Endothelial cell of umbilical vein (primary cell): ENCODE measurements around the gene ASB6. TPM values are rescaled to one million over a fixed set of nuclear protein-coding genes. Genes with fewer than 3 reads are reported as not detected.

Source experiments
- BruUV-seq: library from RNA; stranded (reverse); fragments of 400-500 nt; replicated peaks from 2 replicates; lab custom pipeline; 2021; lab: Mats Ljungman, UMichigan
- CTCF ChIA-PET: fragments of 300-600, 350-600 bp; sonication (Branson Sonifier 250); formaldehyde crosslinking; loops from one replicate; lab custom pipeline; 2021; ENCODE audit warnings: antibody characterized with exemption, inconsistent platforms; lab: Charles Lee
- POLR2A ChIA-PET: fragments of 300-600, 350-600 bp; sonication (Branson Sonifier 250); formaldehyde crosslinking; loops from one replicate; lab custom pipeline; 2021; ENCODE audit warnings: antibody characterized with exemption, inconsistent platforms; lab: Charles Lee
- DNase-seq: peaks from one replicate; pipeline ENCODE4 v3.0.0-alpha.2; 2011; ENCODE audit warnings: low read depth, low spot score
- FAIRE-seq: peaks from 2 replicates; lab custom pipeline; 2011; peaks lifted over from hg19 to GRCh38; lab: Jason Lieb, UNC
- H2AFZ ChIP-seq: 2 replicates; pipeline ENCODE4 v1.6.0; 2012; ENCODE audit warnings: low read depth, low read length, control low read depth, inconsistent platforms
- H3K27ac ChIP-seq: 2 replicates; pipeline ENCODE4 v1.5.1; 2011; ENCODE audit warnings: low read depth, mild to moderate bottlenecking, control low read depth, low read length, moderate library complexity; ENCODE audit not compliant: insufficient read depth
- H3K27me3 ChIP-seq, 2 experiments: 2 replicates each; pipeline versions ENCODE4 v1.6.0 to v1.6.1; 2011; ENCODE audit warnings: low read length in 2 of 2, mixed read lengths in 1 of 2; ENCODE audit not compliant: control insufficient read depth in 2 of 2, insufficient read depth in 2 of 2
- H3K36me3 ChIP-seq, 2 experiments: 2 replicates in 1 of 2; 3 replicates in 1 of 2; pipeline ENCODE4 v1.5.1; 2011; ENCODE audit warnings: low read length in 2 of 2, mild to moderate bottlenecking in 1 of 2, moderate library complexity in 1 of 2; ENCODE audit not compliant: control insufficient read depth in 2 of 2, insufficient read depth in 2 of 2; ENCODE audit errors: extremely low read depth in 1 of 2
- H3K4me1 ChIP-seq: 3 replicates; pipeline ENCODE4 v1.5.1; 2011; ENCODE audit warnings: mild to moderate bottlenecking, low read length; ENCODE audit not compliant: control insufficient read depth, insufficient read depth; ENCODE audit errors: extremely low read depth
- H3K4me2 ChIP-seq: 2 replicates; pipeline ENCODE4 v1.6.1; 2011; ENCODE audit warnings: low read length, control low read depth, mixed read lengths; ENCODE audit not compliant: insufficient read depth
- H3K4me3 ChIP-seq, 3 experiments: fragments of 200-600 bp in 1 of 3; sonication (generic), shearing (Covaris generic) in 1 of 3; replicated peaks in 1 of 3; 2 replicates each; pipeline ENCODE4 v1.5.1; 2011 to 2016; ENCODE audit warnings: control low read depth in 3 of 3, low read length in 3 of 3, mild to moderate bottlenecking in 2 of 3, inconsistent platforms in 1 of 3, low read depth in 1 of 3, moderate library complexity in 1 of 3; ENCODE audit not compliant: insufficient read depth in 1 of 3
- H3K79me2 ChIP-seq: 2 replicates; pipeline ENCODE4 v1.6.0; 2012; ENCODE audit warnings: low read length, inconsistent platforms; ENCODE audit not compliant: control insufficient read depth, insufficient read depth
- H3K9ac ChIP-seq: replicated peaks from 2 replicates; pipeline ENCODE3; 2011; ENCODE audit warnings: low read length, control low read depth; ENCODE audit not compliant: insufficient read depth; ENCODE audit errors: extremely low read depth
- H3K9me1 ChIP-seq: replicated peaks from 3 replicates; pipeline ENCODE4 v1.6.0; 2011; ENCODE audit warnings: mild to moderate bottlenecking, low read length; ENCODE audit not compliant: control insufficient read depth, insufficient read depth; ENCODE audit errors: extremely low read depth
- H3K9me3 ChIP-seq: replicated peaks from 2 replicates; pipeline ENCODE4 v1.5.1; 2012; ENCODE audit warnings: low read length, inconsistent platforms; ENCODE audit not compliant: control insufficient read depth, insufficient read depth
- H4K20me1 ChIP-seq: replicated peaks from 2 replicates; pipeline ENCODE3; 2011; ENCODE audit warnings: mild to moderate bottlenecking, low read length; ENCODE audit not compliant: control insufficient read depth, insufficient read depth; ENCODE audit errors: extremely low read depth
- CTCF ChIP-seq, 2 donors: IDR thresholded peaks; 1 replicate in 1 of 2; 2 replicates in 1 of 2; pipeline ENCODE4 v1.5.1; 2011; ENCODE audit warnings: low read length in 2 of 2, mild to moderate bottlenecking in 2 of 2, moderate library complexity in 2 of 2, control low read depth in 1 of 2, inconsistent platforms in 1 of 2, low read depth in 1 of 2; ENCODE audit not compliant: insufficient read depth in 1 of 2; ENCODE audit errors: extremely low read depth in 1 of 2
- EZH2 ChIP-seq: IDR thresholded peaks from 2 replicates; pipeline ENCODE4 v1.6.1; 2012; ENCODE audit warnings: borderline replicate concordance, low read depth, mild to moderate bottlenecking, moderate library complexity, low read length, inconsistent platforms; ENCODE audit not compliant: severe bottlenecking
- FOS ChIP-seq: IDR thresholded peaks from 2 replicates; pipeline ENCODE4 v1.6.1; 2011; ENCODE audit warnings: mild to moderate bottlenecking, low read length, moderate library complexity, borderline replicate concordance; ENCODE audit not compliant: insufficient read depth
- GATA2 ChIP-seq: IDR thresholded peaks from 2 replicates; pipeline ENCODE4 v1.7.0; 2011; ENCODE audit warnings: low read depth, mild to moderate bottlenecking, moderate library complexity, mixed read lengths, low read length; ENCODE audit not compliant: insufficient read length, insufficient read depth
- JUN ChIP-seq: IDR thresholded peaks from 2 replicates; pipeline ENCODE4 v1.6.1; 2011; ENCODE audit warnings: borderline replicate concordance, low read depth; ENCODE audit not compliant: insufficient read length, insufficient read depth
- MAX ChIP-seq: IDR thresholded peaks from 2 replicates; pipeline ENCODE4 v1.6.1; 2011; ENCODE audit not compliant: insufficient read depth, insufficient read length
- MYC ChIP-seq: IDR thresholded peaks from one replicate; pipeline ENCODE4 v1.6.1; 2011; ENCODE audit warnings: mild to moderate bottlenecking, low read depth, low read length
- POLR2A ChIP-seq: IDR thresholded peaks from 2 replicates; pipeline ENCODE4 v1.6.1; 2012; ENCODE audit warnings: low read depth, mild to moderate bottlenecking, control low read depth, low read length
- POLR2AphosphoS5 ChIP-seq: IDR thresholded peaks from 2 replicates; pipeline ENCODE4 v1.6.1; 2012; ENCODE audit warnings: low read depth, mild to moderate bottlenecking, control low read depth, low read length, moderate library complexity; ENCODE audit not compliant: insufficient read depth
- dilution Hi-C: fragments of 300-500 bp; cut with MboI; formaldehyde crosslinking; loops from one replicate; pipeline ENCODE4 v1.15.0; 2019; ENCODE audit warnings: low sequenced_read_pairs; ENCODE audit not compliant: extremely low pct_ligation_motif_present
- intact Hi-C: fragments of 100-400 bp; cut with micrococcal nuclease; formaldehyde crosslinking; loops from one replicate; pipeline ENCODE4 v1.10.0; 2022
- polyA plus RNA-seq, 4 experiments: library from polyadenylated mRNA; depleted of rRNA in 3 of 4; stranded (reverse) in 3 of 4; unstranded in 1 of 4; fragments of >200 nt; gene quantifications; 2 replicates each; pipeline versions ENCODE4 v1.2.1 to v1.2.3, GENCODE V29; 2011 to 2012; ENCODE audit warnings: missing spikeins in 1 of 4
- total RNA-seq: library from RNA; stranded (reverse); gene quantifications from 2 replicates; pipeline ENCODE4 v1.2.3, GENCODE V29; 2021

ASB6 gene
- total and polyA plus RNA-seq, 2 donors (not counting 3 experiments of a cell fraction or from before 2014, with no cell fraction given) = 20.3 to 23.8 TPM

GRCh38 chr9:129615407-129616285, 26.3 kb downstream of the ASB6 start:
- no peak overlapping the region for H2AFZ ChIP-seq
- dilution Hi-C loops = no loop called here
- H3K4me1 ChIP-seq = peaks cover 3% of the 10 kb centered on the region
- FAIRE-seq = no peak
- ChIA-PET POLR2A (no interaction called here), CTCF (interaction anchor here (1.9 to 6.9 kb wide), 5 partner anchors 9 to 485 kb away, joined by 4 to 89 read pairs (median 19); partner anchors contain the start of gene NTMT1)
- H3K36me3 ChIP-seq = no peaks in the 10 kb centered on the region
- TF ChIP-seq MYC (no peak), JUN (no peak), POLR2A (no peak), FOS (no peak), POLR2AphosphoS5 (no peak), MAX (no peak), GATA2 (no peak), CTCF (IDR thresholded peaks at IDR 0.05; ENCODE audit: extremely low read depth in 1 of 2, insufficient read depth in 1 of 2, low read depth in 1 of 2, low read length in 2 of 2) (no peak), EZH2 (no peak)
- H4K20me1 ChIP-seq = no peaks in the 10 kb centered on the region
- H3K27ac ChIP-seq = no peak overlapping the region
- no peak for DNase-seq
- no peak overlapping the region for H3K9ac ChIP-seq
- BruUV-seq = no TSS peak
- intact Hi-C loops = loop anchor here (10.0 kb wide), 1 partner anchor 611 kb away; no protein-coding TSS in a partner anchor
- H3K9me3 ChIP-seq = no peaks in the 10 kb centered on the region
- no peaks in the 10 kb centered on the region for H3K79me2 ChIP-seq
- no peaks in the 10 kb centered on the region for H3K9me1 ChIP-seq
- H3K4me2 ChIP-seq = no peak overlapping the region
- no peak overlapping the region for H3K4me3 ChIP-seq
- H3K27me3 ChIP-seq = peaks cover 0 to 7% of the 10 kb centered on the region in 2 experiments
